Measurements from ENCODE around the gene PPM1D.

- TF ChIP-seq CTCF (conservative IDR thresholded peaks at IDR 0.05; ENCODE audit: low read length): no peak
- no peak for TF ChIP-seq EZH2phosphoT487 (IDR thresholded peaks at IDR 0.05; ENCODE audit: borderline replicate concordance)
These were observed 13.3 kb downstream of the PPM1D start for GRCh38 chr17:60613325-60613724.

Data from Loucy (cell line).